Stimulated activated CD8-positive, alpha-beta memory T cell treated with anti-CD3 and anti-CD28 coated beads, Interleukin-2, amount 100 ng/mL, for 1 hour (primary cell): ENCODE results near the gene LRRC43.

Experiments used
- DNase-seq, 2 donors: peaks; one replicate each; pipeline ENCODE4 v3.0.0-alpha.2; 2020; ENCODE audit warnings: low read depth in 2 of 2

The LRRC43 gene, protein sequence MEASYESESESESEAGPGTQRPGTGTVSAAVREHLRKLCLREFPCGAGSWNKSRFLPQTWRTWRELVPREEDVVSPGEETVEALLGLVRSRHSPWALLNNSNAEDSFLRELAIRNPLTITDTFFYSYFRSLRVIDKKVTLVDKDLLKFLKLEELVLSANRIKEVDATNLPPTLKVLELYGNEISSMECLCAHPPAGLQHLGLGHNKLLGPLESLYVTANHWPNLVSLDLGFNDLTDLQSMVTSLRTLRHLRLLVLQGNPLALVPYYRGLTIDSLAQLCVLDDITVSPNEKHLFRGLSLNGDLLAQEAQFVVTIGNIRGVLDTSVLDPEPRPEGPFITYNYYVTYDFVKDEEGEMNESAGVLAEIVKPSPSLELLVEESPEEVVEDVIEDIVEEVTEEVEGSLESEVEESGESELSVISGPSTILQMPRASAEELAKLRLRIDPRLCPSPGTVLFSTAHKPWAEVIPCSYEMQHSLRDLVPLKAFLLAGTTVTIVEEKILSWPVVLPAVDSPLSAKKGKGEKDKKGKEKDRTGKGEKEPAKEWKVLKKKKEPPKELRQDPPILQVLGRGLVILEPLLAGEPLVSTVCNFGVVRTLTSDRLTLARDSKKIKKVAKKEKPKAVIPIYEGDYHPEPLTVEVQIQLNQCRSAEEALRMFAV

DNA sequence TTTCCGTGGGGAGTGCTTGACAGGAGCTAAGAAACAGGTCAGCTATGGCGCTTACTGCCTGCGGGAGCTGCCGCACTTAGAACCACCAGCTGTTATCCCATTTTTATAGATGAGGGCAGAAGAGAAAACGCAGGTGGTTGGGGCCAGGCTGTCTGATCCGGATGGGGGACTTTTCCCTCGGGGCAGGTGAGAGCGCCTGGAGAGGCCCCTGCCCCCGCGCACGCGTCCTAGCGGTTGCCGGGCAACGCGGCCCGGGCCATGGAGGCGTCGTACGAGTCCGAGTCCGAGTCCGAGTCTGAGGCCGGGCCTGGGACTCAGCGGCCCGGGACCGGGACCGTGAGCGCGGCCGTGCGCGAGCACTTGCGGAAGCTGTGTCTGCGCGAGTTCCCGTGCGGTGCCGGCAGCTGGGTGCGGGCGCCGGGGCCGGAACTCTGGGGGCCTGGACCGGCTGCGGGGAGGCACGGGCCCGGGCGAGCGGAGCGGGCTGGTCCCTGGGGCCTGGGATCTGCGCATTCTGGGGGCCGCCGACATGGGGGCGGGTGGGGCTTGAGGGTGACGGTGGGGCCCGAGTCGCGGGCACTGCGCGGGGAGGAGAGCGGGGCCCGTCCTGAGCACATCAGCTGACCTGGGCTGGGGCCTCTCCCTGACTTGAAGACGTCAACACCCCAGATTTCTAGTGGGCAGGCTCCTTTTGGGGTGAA is at the start of gene LRRC43:
Gene LRRC43 (plus strand): TSS at position 237 of the 701 bp plus-strand sequence. CDS start 22 bp downstream, at position 259.
- no peak for DNase-seq

DNA sequence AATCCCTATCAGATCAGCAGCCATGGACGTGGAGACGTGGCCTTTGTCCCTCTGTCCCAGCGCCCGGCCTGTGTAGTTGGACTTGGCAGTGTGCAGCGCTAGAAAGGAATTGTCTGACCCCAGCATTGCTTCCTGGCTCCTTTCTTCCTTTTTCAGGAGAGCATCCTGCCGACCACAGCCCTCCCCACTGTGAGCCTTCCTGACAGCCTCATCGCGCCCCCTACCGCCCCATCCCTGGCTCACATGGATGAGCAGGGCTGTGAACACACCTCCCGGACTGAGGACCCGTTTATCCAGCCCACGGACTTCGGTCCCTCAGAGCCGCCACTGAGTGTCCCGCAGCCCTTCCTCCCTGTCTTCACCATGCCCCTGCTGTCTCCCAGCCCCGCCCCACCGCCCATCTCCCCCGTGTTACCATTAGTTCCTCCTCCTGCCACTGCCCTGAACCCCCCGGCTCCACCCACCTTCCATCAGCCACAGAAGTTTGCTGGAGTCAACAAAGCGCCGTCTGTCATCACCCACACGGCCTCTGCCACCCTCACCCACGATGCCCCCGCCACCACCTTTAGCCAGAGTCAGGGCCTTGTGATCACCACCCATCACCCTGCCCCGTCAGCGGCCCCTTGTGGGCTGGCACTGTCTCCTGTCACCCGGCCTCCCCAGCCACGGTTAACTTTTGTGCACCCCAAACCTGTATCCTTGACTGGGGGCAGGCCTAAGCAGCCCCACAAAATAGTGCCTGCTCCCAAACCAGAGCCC is 49.6 kb upstream of the LRRC43 start:
- DNase-seq = no peak

DNA sequence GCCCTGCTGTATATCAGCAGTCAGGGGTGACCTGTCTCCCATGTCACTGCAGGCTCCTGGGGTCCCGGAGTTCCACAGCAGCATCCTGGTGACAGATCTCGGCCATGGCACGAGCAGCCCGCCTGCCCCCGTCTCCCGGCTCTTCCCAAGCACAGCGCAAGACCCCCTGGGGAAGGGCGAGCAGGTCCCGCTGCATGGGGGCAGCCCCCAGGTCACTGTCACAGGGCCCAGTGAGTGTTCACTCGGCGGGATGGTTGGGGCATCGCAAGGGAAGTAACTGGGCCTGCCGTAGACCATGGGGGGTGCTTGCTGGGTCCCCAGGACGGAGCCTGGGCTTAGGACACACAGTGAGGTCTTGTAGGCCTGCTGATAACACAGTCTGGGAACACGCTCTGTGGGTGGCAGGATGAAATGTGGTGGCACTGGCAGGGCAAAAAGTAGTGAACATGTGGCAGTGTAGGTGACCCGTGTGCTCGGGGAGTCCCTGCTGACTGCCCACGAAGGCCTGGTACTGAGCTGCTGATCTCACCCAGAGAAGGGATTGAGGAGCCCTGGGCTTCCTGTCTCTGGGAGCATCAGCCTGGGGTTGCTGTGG is 47.4 kb upstream of the LRRC43 start:
- DNase-seq = no peak

DNA sequence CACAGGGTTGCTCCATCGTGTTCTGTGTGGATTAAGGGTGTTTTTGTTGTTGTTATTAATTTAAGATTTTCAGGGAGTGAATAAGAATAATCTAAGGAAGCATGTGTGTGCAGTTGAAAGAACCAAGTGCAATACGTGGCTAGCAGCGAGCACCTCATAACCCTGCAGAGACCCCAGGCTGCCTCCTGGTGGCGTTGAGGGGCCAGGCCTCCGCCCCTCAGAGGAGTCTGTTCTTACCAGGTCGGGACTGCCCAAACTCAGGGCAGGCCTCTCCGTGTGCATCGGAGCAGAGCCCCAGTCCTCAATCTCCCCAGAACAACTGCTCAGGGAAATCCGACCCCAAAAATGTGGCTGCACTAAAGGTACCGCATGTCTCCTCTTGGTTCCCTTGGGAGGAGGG is 45.7 kb upstream of the LRRC43 start:
- DNase-seq = no peak

DNA sequence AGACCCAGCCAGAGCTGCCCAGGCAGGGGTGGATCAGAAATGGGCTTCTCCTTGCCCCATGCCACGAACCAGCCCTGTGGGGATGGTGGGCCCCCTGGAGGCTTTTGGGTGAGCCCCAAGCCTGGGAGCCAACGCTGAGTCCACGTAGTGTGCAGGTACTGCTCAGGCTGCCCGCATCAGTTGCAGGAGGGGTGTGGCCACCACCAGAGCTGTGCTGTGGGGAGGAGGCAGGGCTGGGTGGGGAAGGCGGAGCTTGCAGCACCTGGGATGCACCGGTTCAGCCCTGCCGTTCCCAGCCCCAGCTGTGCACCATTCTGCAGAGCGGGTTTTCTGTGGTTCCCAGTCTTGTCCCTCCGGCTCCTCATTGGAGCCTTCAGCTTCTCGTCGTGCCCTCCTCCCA is 45.2 kb upstream of the LRRC43 start:
- DNase-seq = no peak

DNA sequence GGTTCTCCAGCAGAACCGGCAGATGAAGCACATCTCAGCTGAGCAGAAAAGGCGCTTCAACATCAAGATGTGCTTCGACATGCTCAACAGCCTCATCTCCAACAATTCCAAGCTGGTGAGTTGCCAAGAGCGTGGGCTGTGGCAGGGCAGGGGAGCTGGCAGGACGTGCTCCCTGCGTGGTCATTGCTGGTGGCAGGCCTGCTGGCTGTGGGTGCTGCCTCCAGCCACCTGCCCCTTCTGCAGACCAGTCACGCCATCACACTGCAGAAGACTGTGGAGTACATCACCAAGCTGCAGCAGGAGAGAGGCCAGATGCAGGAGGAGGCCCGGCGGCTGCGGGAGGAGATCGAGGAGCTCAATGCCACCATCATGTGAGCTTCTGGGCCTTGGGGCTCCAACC is 44.7 kb upstream of the LRRC43 start:
- DNase-seq = no peak

DNA sequence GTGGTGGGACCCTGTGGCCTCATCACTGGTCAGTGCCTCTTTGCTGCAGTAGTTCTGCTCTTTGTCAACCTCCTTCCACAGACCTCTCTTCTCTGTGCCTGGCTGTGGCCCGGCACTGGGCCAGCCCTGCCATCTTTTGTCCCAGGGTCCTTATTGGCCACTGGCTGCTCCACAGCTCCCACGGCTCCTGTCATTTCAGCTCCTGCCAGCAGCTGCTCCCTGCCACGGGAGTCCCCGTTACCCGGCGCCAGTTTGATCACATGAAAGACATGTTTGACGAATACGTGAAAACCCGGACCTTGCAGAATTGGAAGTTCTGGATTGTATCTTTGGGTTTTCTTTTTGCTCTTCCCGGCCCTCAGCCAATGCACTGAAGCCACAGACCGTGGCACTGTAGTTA is 44.3 kb upstream of the LRRC43 start:
- DNase-seq = no peak

DNA sequence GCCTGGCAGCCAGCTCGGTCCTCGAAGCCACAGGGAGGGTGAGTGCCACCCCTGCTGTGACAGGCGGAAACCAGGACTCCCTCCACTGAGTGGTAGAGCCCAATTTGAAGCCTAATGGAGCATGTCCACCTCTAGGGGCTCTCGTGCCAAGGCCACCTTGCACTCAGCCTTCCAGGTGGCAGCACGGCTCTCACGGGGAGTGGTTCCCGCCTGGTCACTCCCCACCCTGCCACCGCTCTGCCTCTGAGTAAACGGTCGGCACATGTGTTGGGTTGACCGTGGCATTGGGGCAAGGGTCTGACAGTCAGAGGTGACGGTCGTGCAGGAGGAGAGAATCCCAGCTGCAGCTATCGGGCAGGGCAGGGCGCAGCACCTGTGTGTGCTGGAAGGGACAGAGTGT is 43.7 kb upstream of the LRRC43 start:
- no peak for DNase-seq

DNA sequence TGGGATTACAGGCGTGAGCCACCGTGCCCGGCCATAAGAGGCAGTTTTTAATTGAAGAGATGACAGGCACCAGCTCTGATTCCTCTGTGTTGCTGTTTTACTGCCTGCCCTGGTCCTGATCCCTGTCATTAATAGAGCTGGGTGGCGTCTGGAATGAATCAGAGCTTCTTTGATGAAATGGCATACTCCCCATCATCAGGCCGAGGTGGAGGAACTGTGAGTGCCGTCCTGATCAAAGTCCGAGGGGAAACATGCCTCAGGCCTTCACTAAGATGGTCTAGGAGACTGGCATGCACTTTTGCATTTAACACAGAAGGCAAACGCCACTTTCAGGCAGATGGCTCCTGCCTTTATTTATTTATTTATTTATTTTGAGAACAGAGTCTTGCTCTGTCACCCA is 43.0 kb upstream of the LRRC43 start:
- DNase-seq = no peak

DNA sequence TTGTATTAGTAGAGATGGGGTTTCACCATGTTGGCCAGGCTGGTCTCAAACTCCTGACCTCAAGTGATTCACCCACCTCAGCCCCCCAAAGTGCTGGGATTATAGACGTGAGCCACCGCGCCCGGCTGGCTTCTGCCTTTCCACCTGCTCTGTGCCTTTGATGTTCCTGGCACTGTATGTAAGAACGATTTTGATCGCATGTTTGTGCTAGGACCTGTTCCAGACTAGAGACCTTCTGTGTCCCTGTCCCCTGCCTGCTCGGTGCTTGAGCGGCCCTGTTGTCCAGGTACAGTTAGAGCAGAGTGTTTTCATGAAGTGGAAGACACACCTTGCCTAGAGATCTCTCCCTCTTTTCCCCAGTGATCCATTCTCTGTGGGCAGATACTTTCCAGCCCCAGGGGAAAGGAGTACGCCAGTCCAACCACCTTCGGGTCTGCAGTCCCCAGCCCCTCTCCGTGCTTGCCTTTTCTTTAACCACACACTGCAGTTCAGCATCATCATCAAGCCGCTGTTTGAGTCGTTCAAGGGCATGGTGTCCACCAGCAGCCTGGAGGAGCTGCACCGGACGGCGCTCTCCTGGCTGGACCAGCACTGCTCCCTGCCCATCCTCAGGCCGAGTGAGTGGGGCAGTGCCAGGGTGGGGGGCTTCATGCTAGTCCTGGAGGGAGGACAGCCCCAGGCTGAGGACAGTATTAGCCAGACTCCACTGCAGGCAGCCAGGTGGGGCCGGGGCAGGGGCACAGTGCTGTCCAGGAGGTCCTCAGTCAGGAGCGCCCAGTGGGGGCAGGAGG is 42.3 kb upstream of the LRRC43 start:
- no peak for DNase-seq

DNA sequence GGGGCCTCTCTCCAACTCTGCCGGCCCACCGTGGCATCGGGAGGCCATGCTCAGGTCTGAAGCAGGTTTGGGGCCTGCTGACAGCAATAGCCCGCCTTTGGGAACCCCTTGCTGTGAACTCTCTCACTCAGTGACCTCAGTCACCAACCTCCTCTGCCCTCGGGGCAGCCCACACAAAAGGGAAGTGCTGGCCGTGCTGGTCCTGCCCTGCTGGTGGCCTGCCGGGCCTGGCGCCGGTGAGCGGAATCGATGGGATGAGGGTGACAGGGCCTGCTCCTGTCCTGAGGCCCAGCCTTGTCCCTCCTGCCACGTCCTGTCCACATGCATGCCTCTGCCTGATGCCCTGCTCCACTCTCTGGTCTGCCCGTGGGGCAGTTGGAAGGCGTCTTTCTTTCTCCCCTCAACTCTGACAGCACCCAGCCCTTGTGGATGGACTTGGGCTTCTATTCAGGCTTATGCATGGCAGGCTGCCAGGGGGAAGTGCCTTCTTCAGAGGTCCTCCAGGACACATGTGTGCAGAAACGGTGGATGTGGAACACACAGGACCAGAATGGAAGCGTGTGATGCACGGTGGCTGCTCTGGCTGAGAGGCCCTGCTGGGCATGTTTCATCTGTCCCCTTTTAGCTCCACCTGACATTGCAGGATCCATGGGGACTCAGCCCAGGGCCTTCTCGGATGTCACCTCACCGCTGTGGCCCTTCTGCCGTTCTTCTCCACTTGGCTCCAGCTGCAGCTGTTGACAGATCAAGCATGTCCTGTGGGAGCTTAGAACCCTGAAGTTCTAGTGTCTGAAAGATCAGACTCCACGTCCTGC is 40.8 kb upstream of the LRRC43 start:
- DNase-seq = no peak

DNA sequence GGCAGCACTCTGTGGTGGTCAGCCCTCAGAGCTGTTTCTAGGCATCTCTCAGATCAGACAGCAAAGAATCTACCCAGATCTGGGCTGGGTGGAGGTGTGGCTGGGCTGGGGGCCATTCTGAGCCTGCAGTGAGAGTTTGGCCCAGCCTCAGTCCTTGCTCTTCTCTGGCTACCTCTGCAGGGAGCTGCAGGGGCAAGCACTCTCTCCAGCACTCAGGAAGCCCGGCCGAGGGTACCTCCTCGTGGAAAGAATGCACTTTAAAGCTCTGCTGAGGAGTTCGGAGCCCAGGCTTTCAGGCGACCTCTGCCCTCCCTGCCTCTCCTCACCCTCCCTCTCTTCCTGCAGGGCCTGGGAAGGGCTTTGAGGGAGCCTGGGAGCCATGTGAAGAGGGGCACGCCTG is 40.1 kb upstream of the LRRC43 start:
- no peak for DNase-seq

DNA sequence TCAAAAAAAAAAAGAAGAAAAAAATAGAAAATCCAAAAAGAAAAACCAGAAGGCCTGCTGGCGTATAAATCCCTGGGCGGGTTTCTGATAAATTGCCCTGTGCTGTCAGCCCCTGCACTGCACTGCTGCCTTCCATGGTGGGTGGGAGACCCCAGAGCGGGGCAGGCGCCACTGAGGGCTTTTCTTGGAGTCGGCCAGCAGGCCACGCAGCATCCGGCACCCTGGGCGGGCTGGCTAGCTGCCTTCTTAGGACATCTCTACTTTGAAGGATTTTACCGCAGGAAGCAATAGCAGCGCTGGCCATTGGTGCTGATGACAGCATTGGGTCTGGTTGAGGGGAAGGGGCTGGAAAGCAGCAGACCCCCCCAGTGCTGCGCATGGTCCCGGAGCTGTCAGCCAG is 38.0 kb upstream of the LRRC43 start:
- DNase-seq = no peak

DNA sequence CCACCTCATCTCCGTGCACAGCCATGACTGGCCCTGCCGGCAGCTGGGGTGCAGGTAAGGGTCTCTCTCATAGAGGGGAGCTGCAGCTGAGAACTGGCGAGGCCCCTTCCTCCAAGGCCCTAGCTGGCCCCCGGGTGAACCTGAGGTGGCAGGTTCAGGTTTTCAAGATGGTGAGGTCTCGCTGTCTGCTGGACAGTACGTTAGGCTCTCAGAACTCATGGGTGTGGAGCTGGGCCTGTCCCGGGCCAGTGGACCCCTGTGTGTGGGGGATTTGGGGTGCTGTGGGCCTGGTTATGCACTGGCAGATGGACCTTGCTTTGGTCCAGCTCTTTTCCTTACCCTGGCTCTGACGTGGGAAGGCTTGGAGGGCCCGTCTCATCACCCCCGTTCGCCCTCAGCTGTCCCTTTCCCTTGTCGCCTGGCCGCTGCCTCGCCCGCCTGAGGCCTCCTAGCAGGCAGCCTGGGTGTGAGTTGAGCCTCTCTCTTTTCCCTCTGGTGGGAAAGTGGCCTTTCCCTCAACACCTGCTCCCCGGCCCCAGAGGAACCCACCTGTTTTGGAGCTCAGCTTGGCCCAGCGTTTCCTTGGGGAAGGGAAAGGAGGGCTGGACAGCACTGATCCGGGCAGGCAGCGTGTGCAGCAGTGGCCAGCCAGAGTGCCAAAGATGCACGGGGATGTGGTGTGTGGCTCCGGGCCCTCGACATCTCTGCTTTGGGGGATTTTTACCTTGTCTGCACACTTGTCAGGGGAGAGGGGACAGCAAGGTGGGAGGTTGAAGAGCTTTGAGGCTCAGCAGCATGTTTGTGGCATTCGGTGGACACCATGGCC is 37.2 kb upstream of the LRRC43 start:
- DNase-seq = no peak

DNA sequence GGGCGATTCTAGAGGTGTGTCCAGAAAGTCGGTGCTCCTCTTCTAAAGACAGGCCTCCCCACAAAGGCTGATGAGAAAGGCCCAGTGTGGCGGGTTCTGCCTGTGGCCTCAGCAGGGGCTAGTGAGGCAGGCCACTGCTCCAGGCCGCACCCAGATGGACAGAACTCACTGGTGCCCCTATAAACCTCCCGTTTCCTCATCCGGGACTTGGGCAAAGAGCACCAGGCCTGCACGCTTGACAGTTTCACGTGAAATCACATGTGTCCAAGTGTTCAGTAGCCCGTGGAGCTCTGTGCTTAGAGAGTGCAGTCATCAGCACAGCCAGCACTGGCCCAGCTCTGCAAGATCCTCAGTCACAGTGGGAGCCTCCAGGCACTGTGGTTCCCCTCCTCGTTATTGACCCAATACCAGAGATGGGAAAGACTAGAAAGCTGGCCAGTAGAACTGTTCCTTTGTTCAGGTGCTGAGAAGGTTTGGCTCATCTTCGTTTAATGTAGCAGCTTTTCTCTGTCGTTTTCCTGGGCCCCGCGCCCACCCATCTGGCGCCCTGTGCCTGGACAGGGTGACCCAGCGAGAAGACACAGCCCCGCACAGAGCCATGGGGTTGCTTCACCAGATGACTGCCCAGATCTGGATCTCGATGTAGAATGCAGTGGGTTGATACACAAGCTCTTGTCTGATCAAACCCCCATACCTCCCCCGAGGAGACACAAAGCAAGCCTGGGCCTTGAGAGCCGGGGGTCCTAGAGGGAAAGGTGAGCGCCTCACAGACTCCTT is 35.2 kb upstream of the LRRC43 start:
- DNase-seq = no peak

DNA sequence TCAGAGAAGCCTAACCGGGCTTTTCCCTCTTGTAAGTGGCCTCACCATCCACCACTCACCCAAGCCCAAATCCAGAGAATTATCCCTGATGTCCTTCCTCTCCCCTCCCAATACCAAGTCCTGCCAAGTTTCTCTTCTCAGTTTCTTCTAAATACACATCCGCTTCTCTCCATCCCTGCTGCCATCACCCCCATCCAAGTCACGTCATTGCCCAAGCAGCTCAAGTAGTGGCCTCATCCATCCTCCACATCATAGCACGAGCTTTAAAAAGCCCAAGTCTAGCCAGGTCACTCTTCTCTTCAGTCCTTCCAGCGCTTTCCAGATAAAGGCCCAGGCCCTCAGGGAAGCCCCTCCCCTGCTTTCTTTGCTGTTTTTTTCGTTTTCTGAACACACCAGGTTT is 34.3 kb upstream of the LRRC43 start:
- DNase-seq = no peak

DNA sequence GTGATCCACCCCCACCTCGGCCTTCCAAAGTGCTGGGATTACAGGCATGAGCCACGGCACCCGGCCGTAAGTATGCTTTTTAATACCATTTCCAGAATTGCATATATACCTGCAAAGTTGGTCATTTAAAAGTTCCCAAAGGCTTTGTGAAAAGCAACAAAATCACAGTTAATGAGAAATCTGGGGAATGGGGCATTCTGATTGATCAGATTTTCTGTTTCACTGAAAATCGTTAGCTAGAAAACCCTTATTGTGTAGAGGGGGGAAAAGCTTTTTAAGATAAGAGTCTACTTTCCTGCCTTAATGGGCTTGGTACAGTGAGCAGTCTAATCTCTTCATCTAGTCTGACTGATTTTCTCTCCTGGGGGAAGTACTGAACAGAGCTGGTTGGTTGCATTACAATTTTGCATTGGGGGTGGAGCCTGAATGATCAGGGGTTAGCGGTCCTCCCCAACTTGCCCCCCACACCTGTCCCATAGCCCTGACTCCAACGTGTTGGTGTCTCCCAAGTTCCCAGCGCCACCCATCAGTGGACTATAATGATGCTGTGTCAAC is 32.7 kb upstream of the LRRC43 start:
- no peak for DNase-seq

DNA sequence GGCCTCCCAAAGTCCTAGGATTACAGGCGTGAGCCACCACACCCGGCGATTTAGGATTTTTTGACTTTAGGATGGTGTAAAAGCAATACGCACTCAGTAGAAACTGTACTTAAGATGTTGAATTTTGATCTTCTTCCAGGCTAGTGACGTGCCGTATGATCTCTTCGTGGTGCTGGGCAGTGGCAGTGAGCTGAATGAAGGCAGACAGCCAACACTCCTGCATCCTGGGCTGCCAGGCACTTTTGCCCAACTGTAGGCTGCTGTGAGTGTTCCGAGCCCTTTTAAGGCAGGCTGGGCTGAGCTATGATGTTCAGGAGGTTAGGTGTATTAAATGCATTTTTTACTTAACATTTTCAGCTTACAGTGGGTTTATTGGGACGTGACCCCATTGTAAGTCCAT is 30.2 kb upstream of the LRRC43 start:
- DNase-seq = no peak
